ENCODE measurements around the gene RALBP1.

RALBP1 gene

GRCh38 chr18:9571546-9571945 is 96.2 kb downstream of the RALBP1 start:
- no peak overlapping the region for H2BK15ac ChIP-seq (ENCODE audit: low read depth, poor library complexity, severe bottlenecking)

DNA sequence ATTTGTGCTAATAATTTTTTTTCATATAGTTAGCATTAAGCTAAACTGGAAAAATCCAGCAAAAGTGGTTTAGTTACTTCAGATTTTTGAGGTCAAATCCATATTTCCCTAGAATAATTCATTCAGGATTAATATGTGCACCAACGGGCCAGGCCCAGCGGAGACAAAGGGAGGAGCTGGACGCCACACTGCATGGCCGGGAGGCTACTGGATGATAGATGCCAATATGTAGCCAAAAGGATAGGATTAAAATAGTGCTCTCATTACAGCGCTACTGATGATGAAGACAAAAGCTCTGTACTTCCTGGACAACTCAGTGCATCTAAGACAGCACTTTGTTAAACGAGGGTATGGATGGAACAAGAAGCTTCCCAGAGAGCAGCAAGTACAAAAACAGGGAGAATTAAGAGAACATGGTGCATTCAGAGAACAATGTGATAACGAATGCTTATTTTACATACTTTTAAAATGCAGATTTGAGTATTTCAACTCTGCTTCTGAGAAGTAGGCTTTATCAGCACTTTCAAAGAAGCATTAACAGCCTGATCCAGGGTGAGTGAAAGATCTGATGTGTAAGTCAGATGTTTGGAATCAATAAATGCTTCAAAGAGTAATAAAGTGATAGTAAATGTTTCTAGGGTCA is 99.3 kb downstream of the RALBP1 start:
- H2AFZ ChIP-seq (ENCODE audit: low read depth, low read length) = no peak overlapping the region
- H3K4me1 ChIP-seq (ENCODE audit: control insufficient read depth, insufficient read depth, low read depth, low read length) = no peaks in the 10 kb centered on the region
- H3K4me2 ChIP-seq (ENCODE audit: low read length, poor library complexity, severe bottlenecking) = no peak overlapping the region
- H3K9me3 ChIP-seq (ENCODE audit: control insufficient read depth, low read length) = no peaks in the 10 kb centered on the region
- no peak overlapping the region for H3K4ac ChIP-seq (ENCODE audit: low read depth in 1 of 2, low read length in 2 of 2)
- H4K91ac ChIP-seq (ENCODE audit: low read length) = no peak overlapping the region
- no peak overlapping the region for H2BK5ac ChIP-seq (ENCODE audit: low read depth, low read length, poor library complexity, severe bottlenecking)
- no peak overlapping the region for H3K23ac ChIP-seq (ENCODE audit: low read length in 2 of 2)
- no peak overlapping the region for H2AK5ac ChIP-seq (ENCODE audit: low read length, severe bottlenecking)
- H2BK120ac ChIP-seq (ENCODE audit: low read depth, low read length) = no peak overlapping the region
- no peak overlapping the region for H3K14ac ChIP-seq (ENCODE audit: low read length in 2 of 2)
- 94% methylated on average over 7 of the region's 7 CpGs for WGBS
- H3K9ac ChIP-seq (ENCODE audit: low read length) = no peak overlapping the region
- no peak overlapping the region for H3K4me3 ChIP-seq (ENCODE audit: insufficient read depth in 1 of 2, low read depth in 1 of 2, low read length in 2 of 2)
- no peak overlapping the region for H3K27ac ChIP-seq (ENCODE audit: low read length, poor library complexity, severe bottlenecking)
- H3K36me3 ChIP-seq (ENCODE audit: control insufficient read depth in 1 of 2, insufficient read depth in 2 of 2, low read depth in 1 of 2, low read length in 2 of 2) = peaks cover 5 to 85% of the 10 kb centered on the region in 2 experiments
- no peak overlapping the region for H2BK12ac ChIP-seq (ENCODE audit: low read length in 2 of 2)
- no peak overlapping the region for H3K18ac ChIP-seq (ENCODE audit: low read depth in 1 of 2, low read length in 2 of 2)
- peaks cover 10% of the 10 kb centered on the region for H3K79me1 ChIP-seq (replicated peaks; ENCODE audit: low read length, poor library complexity, severe bottlenecking)
- H2BK15ac ChIP-seq (ENCODE audit: low read depth, poor library complexity, severe bottlenecking) = no peak overlapping the region
- no peak for DNase-seq
- no peak overlapping the region for H4K8ac ChIP-seq (ENCODE audit: low read length)
- no peaks in the 10 kb centered on the region for H3K27me3 ChIP-seq (ENCODE audit: control insufficient read depth in 1 of 2, insufficient read depth in 1 of 2, low read length in 2 of 2)

More at GRCh38 chr18:9571546-9571945, 96.2 kb downstream of the RALBP1 start:
- no peak overlapping the region for H3K4ac ChIP-seq (ENCODE audit: low read depth in 1 of 2, low read length in 2 of 2)
- no peak overlapping the region for H3K4me3 ChIP-seq (ENCODE audit: insufficient read depth in 1 of 2, low read depth in 1 of 2, low read length in 2 of 2)
- no peaks in the 10 kb centered on the region for H3K4me1 ChIP-seq (ENCODE audit: control insufficient read depth, insufficient read depth, low read depth, low read length)
- H4K8ac ChIP-seq (ENCODE audit: low read length) = no peak overlapping the region
- no peak overlapping the region for H3K9ac ChIP-seq (ENCODE audit: low read length)
- no peak overlapping the region for H3K27ac ChIP-seq (ENCODE audit: low read length, poor library complexity, severe bottlenecking)
- H3K27me3 ChIP-seq (ENCODE audit: control insufficient read depth in 1 of 2, insufficient read depth in 1 of 2, low read length in 2 of 2) = no peaks in the 10 kb centered on the region
- WGBS = 98% methylated on average over 3 of the region's 3 CpGs
- no peak overlapping the region for H2AFZ ChIP-seq (ENCODE audit: low read depth, low read length)
- no peak overlapping the region for H3K14ac ChIP-seq (ENCODE audit: low read length in 2 of 2)
- peaks cover 14% of the 10 kb centered on the region for H3K79me1 ChIP-seq (replicated peaks; ENCODE audit: low read length, poor library complexity, severe bottlenecking)
- no peaks in the 10 kb centered on the region for H3K9me3 ChIP-seq (ENCODE audit: control insufficient read depth, low read length)
- DNase-seq = no peak
- H2BK5ac ChIP-seq (ENCODE audit: low read depth, low read length, poor library complexity, severe bottlenecking) = no peak overlapping the region
- no peak overlapping the region for H3K18ac ChIP-seq (ENCODE audit: low read depth in 1 of 2, low read length in 2 of 2)
- H2BK120ac ChIP-seq (ENCODE audit: low read depth, low read length) = no peak overlapping the region
- H3K23ac ChIP-seq (ENCODE audit: low read length in 2 of 2) = no peak overlapping the region
- H2AK5ac ChIP-seq (ENCODE audit: low read length, severe bottlenecking) = no peak overlapping the region
- H3K36me3 ChIP-seq (ENCODE audit: control insufficient read depth in 1 of 2, insufficient read depth in 2 of 2, low read depth in 1 of 2, low read length in 2 of 2) = peaks cover 10 to 86% of the 10 kb centered on the region in 2 experiments
- no peak overlapping the region for H4K91ac ChIP-seq (ENCODE audit: low read length)
- no peak overlapping the region for H3K4me2 ChIP-seq (ENCODE audit: low read length, poor library complexity, severe bottlenecking)
- no peak overlapping the region for H2BK12ac ChIP-seq (ENCODE audit: low read length in 2 of 2)

GRCh38 chr18:9575558-9575957 is 100.2 kb downstream of the RALBP1 start:
- no peak overlapping the region for H2AFZ ChIP-seq (ENCODE audit: low read depth, low read length)
- H3K23ac ChIP-seq (ENCODE audit: low read length in 2 of 2) = no peak overlapping the region
- H4K91ac ChIP-seq (ENCODE audit: low read length) = no peak overlapping the region
- peaks cover 6 to 83% of the 10 kb centered on the region in 2 experiments for H3K36me3 ChIP-seq (ENCODE audit: control insufficient read depth in 1 of 2, insufficient read depth in 2 of 2, low read depth in 1 of 2, low read length in 2 of 2)
- H2BK12ac ChIP-seq (ENCODE audit: low read length in 2 of 2) = no peak overlapping the region
- H3K27ac ChIP-seq (ENCODE audit: low read length, poor library complexity, severe bottlenecking) = no peak overlapping the region
- H2AK5ac ChIP-seq (ENCODE audit: low read length, severe bottlenecking) = no peak overlapping the region
- H3K4me2 ChIP-seq (ENCODE audit: low read length, poor library complexity, severe bottlenecking) = no peak overlapping the region
- H2BK5ac ChIP-seq (ENCODE audit: low read depth, low read length, poor library complexity, severe bottlenecking) = no peak overlapping the region
- no peak overlapping the region for H3K18ac ChIP-seq (ENCODE audit: low read depth in 1 of 2, low read length in 2 of 2)
- no peak overlapping the region for H3K4ac ChIP-seq (ENCODE audit: low read depth in 1 of 2, low read length in 2 of 2)
- H3K27me3 ChIP-seq (ENCODE audit: control insufficient read depth in 1 of 2, insufficient read depth in 1 of 2, low read length in 2 of 2) = no peaks in the 10 kb centered on the region
- no peak overlapping the region for H3K14ac ChIP-seq (ENCODE audit: low read length in 2 of 2)
- H3K4me3 ChIP-seq (ENCODE audit: insufficient read depth in 1 of 2, low read depth in 1 of 2, low read length in 2 of 2) = no peak overlapping the region
- peak overlapping the region; percentile 33 for H3K9ac ChIP-seq (ENCODE audit: low read length)
- H2BK15ac ChIP-seq (ENCODE audit: low read depth, poor library complexity, severe bottlenecking) = no peak overlapping the region
- H4K8ac ChIP-seq (ENCODE audit: low read length) = no peak overlapping the region
- H3K79me1 ChIP-seq (replicated peaks; ENCODE audit: low read length, poor library complexity, severe bottlenecking) = peaks cover 11% of the 10 kb centered on the region
- no peak overlapping the region for H2BK120ac ChIP-seq (ENCODE audit: low read depth, low read length)
- H3K4me1 ChIP-seq (ENCODE audit: control insufficient read depth, insufficient read depth, low read depth, low read length) = no peaks in the 10 kb centered on the region
- WGBS = 2% methylated on average over 3 of the region's 5 CpGs
- H3K9me3 ChIP-seq (ENCODE audit: control insufficient read depth, low read length) = no peaks in the 10 kb centered on the region
- peak; percentile 97 for DNase-seq

DNA sequence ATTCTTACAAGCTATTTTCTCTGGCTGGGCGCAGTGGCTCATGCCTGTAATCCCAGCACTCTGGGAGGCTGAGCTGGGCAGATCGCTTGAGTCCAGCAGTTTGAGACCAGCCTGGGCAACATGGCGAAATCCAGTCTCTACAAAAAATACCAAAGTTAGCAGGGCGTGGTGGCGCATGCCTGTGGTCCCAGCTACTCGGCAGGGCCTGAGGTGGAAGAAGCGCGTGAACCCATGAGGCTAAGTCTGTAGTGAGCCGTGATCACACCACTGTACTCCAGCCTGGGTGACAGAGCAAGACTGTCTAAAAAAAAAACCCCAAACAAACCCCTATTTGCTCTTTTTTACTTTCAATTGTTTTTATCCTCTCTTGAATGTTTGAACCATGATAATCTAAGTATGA is 102.0 kb downstream of the RALBP1 start:
- Histone ChIP-seq H3K9ac (ENCODE audit: low read length) (no peak overlapping the region), H3K9me3 (ENCODE audit: control insufficient read depth, low read length) (no peaks in the 10 kb centered on the region), H2BK12ac (ENCODE audit: low read length in 2 of 2) (no peak overlapping the region), H2AK5ac (ENCODE audit: low read length, severe bottlenecking) (no peak overlapping the region), H3K4ac (ENCODE audit: low read depth in 1 of 2, low read length in 2 of 2) (no peak overlapping the region), H2BK15ac (ENCODE audit: low read depth, poor library complexity, severe bottlenecking) (no peak overlapping the region), H3K18ac (ENCODE audit: low read depth in 1 of 2, low read length in 2 of 2) (no peak overlapping the region), H3K79me1 (replicated peaks; ENCODE audit: low read length, poor library complexity, severe bottlenecking) (peaks cover 11% of the 10 kb centered on the region), H2BK120ac (ENCODE audit: low read depth, low read length) (no peak overlapping the region), H3K27ac (ENCODE audit: low read length, poor library complexity, severe bottlenecking) (no peak overlapping the region), H3K27me3 (ENCODE audit: control insufficient read depth in 1 of 2, insufficient read depth in 1 of 2, low read length in 2 of 2) (no peaks in the 10 kb centered on the region), H3K4me3 (ENCODE audit: insufficient read depth in 1 of 2, low read depth in 1 of 2, low read length in 2 of 2) (no peak overlapping the region), H2BK5ac (ENCODE audit: low read depth, low read length, poor library complexity, severe bottlenecking) (no peak overlapping the region), H2AFZ (ENCODE audit: low read depth, low read length) (no peak overlapping the region), H4K91ac (ENCODE audit: low read length) (no peak overlapping the region), H3K14ac (ENCODE audit: low read length in 2 of 2) (no peak overlapping the region), H3K23ac (ENCODE audit: low read length in 2 of 2) (no peak overlapping the region), H3K36me3 (ENCODE audit: control insufficient read depth in 1 of 2, insufficient read depth in 2 of 2, low read depth in 1 of 2, low read length in 2 of 2) (peaks cover 9 to 84% of the 10 kb centered on the region in 2 experiments), H3K4me1 (ENCODE audit: control insufficient read depth, insufficient read depth, low read depth, low read length) (no peaks in the 10 kb centered on the region), H3K4me2 (ENCODE audit: low read length, poor library complexity, severe bottlenecking) (no peak overlapping the region), H4K8ac (ENCODE audit: low read length) (no peak overlapping the region)
- 89% methylated on average over 9 of the region's 9 CpGs for WGBS
- no peak for DNase-seq
